HepG2 (cell line): Measurements from ENCODE around the gene SPOPL. TPM values are rescaled to one million over a fixed set of nuclear protein-coding genes. Genes with fewer than 3 reads are reported as not detected.

ENCODE experiments used
- ATAC-seq: fragments of 200-7000 bp; cut with Tn5 transposase; 3 replicates; pipeline ENCODE4 v1.9.1; 2020; ENCODE audit warnings: mild to moderate bottlenecking, moderate library complexity
- BruUV-seq: library from RNA; stranded (reverse); fragments of 400-500 nt; replicated peaks from 2 replicates; lab custom pipeline; 2021; lab: Mats Ljungman, UMichigan
- CTCF ChIA-PET: fragments of 300-600 bp; formaldehyde crosslinking; extraction: SDS; loops from one replicate; lab custom pipeline; 2021; ENCODE audit warnings: low total read pairs, inconsistent platforms, low intra/inter-chr PET ratio; lab: Yijun Ruan, JAX
- POLR2A ChIA-PET: fragments of 350-600 bp; sonication (Branson Sonifier 250); formaldehyde crosslinking; loops from one replicate; lab custom pipeline; 2020; ENCODE audit warnings: antibody characterized with exemption, inconsistent platforms; lab: Yijun Ruan, JAX
- DNase-seq: peaks from one replicate; pipeline ENCODE4 v3.0.0-alpha.2; 2015; ENCODE audit warnings: low spot score
- FAIRE-seq: peaks from 3 replicates; lab custom pipeline; 2011; peaks lifted over from hg19 to GRCh38; lab: Jason Lieb, UNC
- H2AFZ ChIP-seq: one replicate; pipeline ENCODE4 v1.6.1; 2011; ENCODE audit warnings: low read length, inconsistent platforms
- H3K27ac ChIP-seq: fragments of 300-600 bp; 3 replicates; pipeline ENCODE4 v1.8.0; 2011; ENCODE audit warnings: mixed run types, mild to moderate bottlenecking, mixed read lengths, low read length, inconsistent platforms; ENCODE audit not compliant: insufficient read depth; ENCODE audit errors: extremely low read length
- H3K27me3 ChIP-seq, 2 experiments: fragments of 200-600 bp in 1 of 2; 2 replicates in 1 of 2; 3 replicates in 1 of 2; pipeline versions ENCODE4 v1.6.0 to v1.8.0; 2011; ENCODE audit warnings: low read length in 2 of 2, mild to moderate bottlenecking in 2 of 2, moderate library complexity in 2 of 2, inconsistent platforms in 1 of 2; ENCODE audit not compliant: insufficient read depth in 2 of 2, control insufficient read depth in 1 of 2
- H3K36me3 ChIP-seq, 2 experiments: fragments of 200-600 bp in 1 of 2; replicated peaks in 1 of 2; 2 replicates in 1 of 2; 3 replicates in 1 of 2; pipeline versions ENCODE4 v1.5.1 to v1.8.0; 2011; ENCODE audit warnings: low read length in 2 of 2, inconsistent platforms in 1 of 2; ENCODE audit not compliant: insufficient read depth in 2 of 2, control insufficient read depth in 1 of 2
- H3K4me1 ChIP-seq: 2 replicates; pipeline ENCODE4 v1.5.1; 2012; ENCODE audit warnings: low read length, inconsistent platforms; ENCODE audit not compliant: insufficient read depth
- H3K4me2 ChIP-seq: 2 replicates; pipeline ENCODE4 v1.6.0; 2011; ENCODE audit warnings: low read depth, low read length, inconsistent platforms
- H3K4me3 ChIP-seq, 3 experiments: fragments of 200-600 bp in 1 of 3; sonication (generic), shearing (Covaris generic) in 1 of 3; replicated peaks in 1 of 3; 2 replicates each; pipeline ENCODE4 v1.5.1; 2011 to 2016; ENCODE audit warnings: low read length in 3 of 3, inconsistent platforms in 2 of 3, low read depth in 2 of 3, mild to moderate bottlenecking in 2 of 3, control low read depth in 1 of 3, mixed read lengths in 1 of 3; ENCODE audit not compliant: insufficient read depth in 1 of 3
- H3K79me2 ChIP-seq: one replicate; pipeline ENCODE4 v1.6.1; 2011; ENCODE audit warnings: low read length, inconsistent platforms; ENCODE audit not compliant: insufficient read depth
- H3K9ac ChIP-seq: 2 replicates; pipeline ENCODE4 v1.6.0; 2011; ENCODE audit warnings: mild to moderate bottlenecking, low read depth, low read length, inconsistent platforms; ENCODE audit not compliant: insufficient read depth
- H3K9me3 ChIP-seq: 2 replicates; pipeline ENCODE4 v1.5.1; 2012; ENCODE audit warnings: mild to moderate bottlenecking, low read length
- H4K20me1 ChIP-seq: 2 replicates; pipeline ENCODE4 v1.6.0; 2011; ENCODE audit warnings: inconsistent platforms, mild to moderate bottlenecking, low read length, moderate library complexity; ENCODE audit not compliant: insufficient read depth
- CEBPB ChIP-seq: IDR thresholded peaks from 2 replicates; pipeline ENCODE4 v1.6.1; 2011; ENCODE audit warnings: low read depth, low read length, improper control_type of control experiment, borderline replicate concordance
- CREB1 ChIP-seq, 2 experiments: fragments of 450-650 bp in 1 of 2; IDR thresholded peaks; 2 replicates each; pipeline ENCODE4 v1.6.1; 2016 to 2017; ENCODE audit warnings: control low read depth in 1 of 2, mild to moderate bottlenecking in 1 of 2, missing compliant biosample characterization in 1 of 2, missing genetic modification characterization in 1 of 2
- ISX ChIP-seq: sonication (generic); formaldehyde crosslinking; conservative IDR thresholded peaks from 2 replicates; pipeline ENCODE4 v1.5.0; 2020; ENCODE audit warnings: missing genetic modification reagents
- SKI ChIP-seq: fragments of 450-650 bp; IDR thresholded peaks from one replicate; pipeline ENCODE4 v1.6.1; 2018; ENCODE audit warnings: mild to moderate bottlenecking; ENCODE audit not compliant: partially characterized antibody
- ZNF570 ChIP-seq: sonication (generic); formaldehyde crosslinking; IDR thresholded peaks from 2 replicates; pipeline ENCODE4 v1.4.0; 2020; ENCODE audit warnings: mild to moderate bottlenecking, missing genetic modification reagents, borderline replicate concordance
- ZNF670 ChIP-seq: sonication (generic); formaldehyde crosslinking; IDR thresholded peaks from 2 replicates; pipeline ENCODE4 v1.8.0; 2022; ENCODE audit warnings: mild to moderate bottlenecking, missing genetic modification reagents, borderline replicate concordance
- WGBS: methylation state at CpG from one replicate; pipeline ENCODE4 v1.1.6; 2017; ENCODE audit warnings: low lambda C conversion rate; 5-methylcytosine and 5-hydroxymethylcytosine counted together
- in situ Hi-C: cut with HindIII; loops from 2 replicates; pipeline ENCODE4 v1.10.0; 2017; ENCODE audit warnings: low pct_unique_long_range_greater_than_20kb; ENCODE audit not compliant: extremely low pct_ligation_motif_present
- intact Hi-C: fragments of 100-400 bp; cut with micrococcal nuclease; formaldehyde crosslinking; loops from one replicate; pipeline ENCODE4 v1.10.0; 2022; ENCODE audit not compliant: unreplicated experiment
- polyA plus RNA-seq, 8 experiments: library from polyadenylated mRNA; depleted of rRNA in 3 of 8; stranded (reverse) in 7 of 8; unstranded in 1 of 8; fragments of >200 nt; fragmentation: Illumina TruSeq in 4 of 8; extraction: Trizol in 4 of 8; gene quantifications; 2 replicates each; pipeline versions ENCODE4 v1.2.1 to v1.2.3, GENCODE V29; 2011 to 2016; ENCODE audit warnings: low read depth in 4 of 8, missing spikeins in 1 of 8, mixed read lengths in 1 of 8; ENCODE audit not compliant: insufficient read depth in 1 of 8
- total RNA-seq, 5 experiments: library from RNA; depleted of rRNA; stranded (reverse); fragments of >200 nt; fragmentation: Illumina TruSeq; extraction: Trizol; gene quantifications; 2 replicates each; pipeline ENCODE4 v1.2.3, GENCODE V29; 2016; ENCODE audit warnings: low read depth in 1 of 5
- TF ChIP-seq, protein P1 (sequence below): sonication (generic); formaldehyde crosslinking; IDR thresholded peaks from 2 replicates; pipeline ENCODE4 v1.4.0; 2020; ENCODE audit warnings: missing genetic modification reagents, mild to moderate bottlenecking, borderline replicate concordance
- TF ChIP-seq, protein P2 (sequence below): IDR thresholded peaks from 2 replicates; pipeline ENCODE4 v1.6.1; 2016; ENCODE audit warnings: low read depth, borderline replicate concordance
- TF ChIP-seq, protein P3 (sequence below): sonication (generic); formaldehyde crosslinking; IDR thresholded peaks from 2 replicates; pipeline ENCODE4 v1.4.0; 2020; ENCODE audit warnings: missing genetic modification reagents

The SPOPL gene
- total and polyA plus RNA-seq, 2 of the 13 experiments (the other 11 are each of a cell fraction or from before 2014, with no cell fraction given) = 12.6 to 51.6 TPM

DNA sequence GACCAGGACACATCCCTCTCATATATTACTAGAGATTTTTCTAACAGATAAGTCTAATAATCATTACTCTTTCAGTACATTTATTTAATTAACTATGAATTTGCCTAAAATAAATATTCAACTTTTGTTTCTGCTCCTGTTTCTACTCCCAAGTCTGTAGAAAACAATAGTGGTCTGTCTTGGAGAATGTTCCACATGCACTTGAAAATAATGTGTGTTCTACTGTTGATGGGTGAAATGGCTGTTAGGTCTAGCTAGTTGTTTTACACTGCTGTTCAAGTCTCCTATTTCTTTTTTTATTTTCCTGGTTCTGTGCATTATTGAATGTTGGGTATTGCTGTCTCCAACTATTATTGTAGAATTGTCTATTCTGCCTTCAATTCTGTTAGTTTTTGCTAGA, 47.2 kb downstream of the SPOPL start:
- TF ChIP-seq, protein P1, sequence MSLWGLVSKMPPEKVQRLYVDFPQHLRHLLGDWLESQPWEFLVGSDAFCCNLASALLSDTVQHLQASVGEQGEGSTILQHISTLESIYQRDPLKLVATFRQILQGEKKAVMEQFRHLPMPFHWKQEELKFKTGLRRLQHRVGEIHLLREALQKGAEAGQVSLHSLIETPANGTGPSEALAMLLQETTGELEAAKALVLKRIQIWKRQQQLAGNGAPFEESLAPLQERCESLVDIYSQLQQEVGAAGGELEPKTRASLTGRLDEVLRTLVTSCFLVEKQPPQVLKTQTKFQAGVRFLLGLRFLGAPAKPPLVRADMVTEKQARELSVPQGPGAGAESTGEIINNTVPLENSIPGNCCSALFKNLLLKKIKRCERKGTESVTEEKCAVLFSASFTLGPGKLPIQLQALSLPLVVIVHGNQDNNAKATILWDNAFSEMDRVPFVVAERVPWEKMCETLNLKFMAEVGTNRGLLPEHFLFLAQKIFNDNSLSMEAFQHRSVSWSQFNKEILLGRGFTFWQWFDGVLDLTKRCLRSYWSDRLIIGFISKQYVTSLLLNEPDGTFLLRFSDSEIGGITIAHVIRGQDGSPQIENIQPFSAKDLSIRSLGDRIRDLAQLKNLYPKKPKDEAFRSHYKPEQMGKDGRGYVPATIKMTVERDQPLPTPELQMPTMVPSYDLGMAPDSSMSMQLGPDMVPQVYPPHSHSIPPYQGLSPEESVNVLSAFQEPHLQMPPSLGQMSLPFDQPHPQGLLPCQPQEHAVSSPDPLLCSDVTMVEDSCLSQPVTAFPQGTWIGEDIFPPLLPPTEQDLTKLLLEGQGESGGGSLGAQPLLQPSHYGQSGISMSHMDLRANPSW (CRISPR knock-in tag) = no peak
- TF ChIP-seq CREB1 (IDR thresholded peaks at IDR 0.05) = no peak
- TF ChIP-seq CREB1 (CRISPR knock-in tag; IDR thresholded peaks at IDR 0.05) = 0 out of 2 replicates have a peak, but pooled peaks have one; percentile 6
- TF ChIP-seq, all 625 proteins: peak for 1
- no peak overlapping the region for H3K4me3 ChIP-seq
- intact Hi-C loops (no loop called here), in situ Hi-C loops (no loop called here)
- DNase-seq (no peak), FAIRE-seq (no peak), ATAC-seq (no peak)
- no peak overlapping the region for H3K9ac ChIP-seq
- peaks cover 1 to 26% of the 10 kb centered on the region in 2 experiments; a peak in 4 of 5 replicates for H3K36me3 ChIP-seq
- H3K4me1 ChIP-seq = peaks cover 9% of the 10 kb centered on the region
- no TSS peak for BruUV-seq
- peaks cover 49% of the 10 kb centered on the region for H3K79me2 ChIP-seq
- no peak overlapping the region for H2AFZ ChIP-seq
- H3K27ac ChIP-seq = no peak overlapping the region
- ChIA-PET POLR2A (no interaction called here), CTCF (no interaction called here)
- no peak overlapping the region for H3K4me2 ChIP-seq
- no peaks in the 10 kb centered on the region for H3K27me3 ChIP-seq
- peaks cover 4% of the 10 kb centered on the region; the same call in 1 of the 2 replicates for H4K20me1 ChIP-seq
- H3K9me3 ChIP-seq = no peaks in the 10 kb centered on the region

DNA sequence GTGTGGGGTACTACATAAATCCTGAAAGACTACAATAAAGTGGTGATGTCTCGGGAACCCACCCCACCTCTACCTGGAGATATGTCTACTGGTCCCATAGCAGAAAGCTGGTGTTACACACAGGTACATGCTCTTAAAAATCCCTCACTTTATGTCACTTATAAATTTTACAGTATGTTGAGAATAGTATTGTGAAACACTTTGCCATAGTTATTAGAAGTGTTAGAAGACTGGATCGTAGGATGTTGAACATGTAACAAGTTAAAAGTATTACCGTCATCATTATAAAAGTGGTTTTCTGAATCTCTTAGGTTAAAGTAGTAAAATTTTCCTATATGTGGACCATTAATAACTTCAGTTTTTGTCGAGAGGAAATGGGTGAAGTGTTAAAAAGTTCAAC, 48.6 kb downstream of the SPOPL start:
- Histone ChIP-seq H3K4me2 (no peak overlapping the region), H3K27ac (no peak overlapping the region), H3K27me3 (no peaks in the 10 kb centered on the region), H3K4me3 (no peak overlapping the region), H2AFZ (no peak overlapping the region), H3K9me3 (no peaks in the 10 kb centered on the region), H3K9ac (no peak overlapping the region), H3K79me2 (peaks cover 39% of the 10 kb centered on the region), H3K36me3 (peaks cover 5 to 38% of the 10 kb centered on the region in 2 experiments), H4K20me1 (0 out of 2 replicates have a peak, but pooled peaks cover 4% of the 10 kb centered on the region), H3K4me1 (peaks cover 9% of the 10 kb centered on the region)
- FAIRE-seq (no peak), DNase-seq (no peak), ATAC-seq (no peak)
- 97% methylated on average over 4 of the region's 4 CpGs for WGBS
- BruUV-seq = no TSS peak
- in situ Hi-C loops (no loop called here), intact Hi-C loops (no loop called here)
- ChIA-PET POLR2A (no interaction called here), CTCF (no interaction called here)
- TF ChIP-seq SKI (no peak), ZNF570 (no peak), ISX (no peak), CEBPB (peak; percentile 53; the same call in 1 of the 2 replicates), ZNF670 (CRISPR knock-in tag) (no peak)
- TF ChIP-seq, protein P2, sequence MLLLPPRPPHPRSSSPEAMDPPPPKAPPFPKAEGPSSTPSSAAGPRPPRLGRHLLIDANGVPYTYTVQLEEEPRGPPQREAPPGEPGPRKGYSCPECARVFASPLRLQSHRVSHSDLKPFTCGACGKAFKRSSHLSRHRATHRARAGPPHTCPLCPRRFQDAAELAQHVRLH = no peak
- TF ChIP-seq, protein P3, sequence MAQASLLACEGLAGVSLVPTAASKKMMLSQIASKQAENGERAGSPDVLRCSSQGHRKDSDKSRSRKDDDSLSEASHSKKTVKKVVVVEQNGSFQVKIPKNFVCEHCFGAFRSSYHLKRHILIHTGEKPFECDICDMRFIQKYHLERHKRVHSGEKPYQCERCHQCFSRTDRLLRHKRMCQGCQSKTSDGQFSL (CRISPR knock-in tag) = no peak
